HG03196 (cell line): ENCODE results near the gene ANKS3.

Experiments
- ATAC-seq: cut with Tn5 transposase; IDR thresholded peaks from one replicate; pipeline ENCODE4 v1.9.1; 2021; ENCODE audit not compliant: unreplicated experiment

ANKS3 gene

GRCh38 chr16:4728676-4729075 lies 5.4 kb downstream of the ANKS3 start:
- no peak for ATAC-seq

GRCh38 chr16:4726616-4727015 lies 7.5 kb downstream of the ANKS3 start:
- ATAC-seq, result no peak

DNA sequence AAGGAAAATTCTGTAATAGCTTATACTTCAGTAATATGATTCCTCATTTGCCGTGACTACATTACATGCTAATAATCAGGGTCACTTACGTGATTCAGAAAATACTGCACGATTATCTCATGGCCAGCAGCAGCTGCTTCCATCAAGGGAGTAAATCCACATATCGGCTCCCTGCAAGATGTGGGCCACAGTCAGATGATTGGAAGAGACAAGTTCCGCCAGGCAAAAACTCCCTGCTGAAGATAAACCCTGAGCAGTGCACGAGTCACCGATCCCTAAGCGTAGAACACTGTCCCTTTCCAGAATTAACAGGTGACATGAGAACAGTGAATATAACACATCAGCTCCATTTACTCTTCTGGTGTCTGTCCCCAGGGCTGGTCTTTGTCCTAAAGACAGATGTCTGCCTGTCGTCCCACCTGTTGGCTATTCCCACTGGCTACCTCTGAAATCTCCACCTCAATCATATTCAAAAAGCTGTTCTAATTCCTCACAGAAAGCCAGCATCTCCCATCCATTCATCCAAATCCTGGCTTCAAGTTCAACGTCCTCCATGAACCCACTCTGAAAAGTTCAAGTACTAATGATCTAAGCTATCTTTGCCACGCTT lies 9.3 kb downstream of the ANKS3 start:
- ATAC-seq, result no peak

GRCh38 chr16:4723071-4723767 lies 10.9 kb downstream of the ANKS3 start:
- no peak for ATAC-seq

DNA sequence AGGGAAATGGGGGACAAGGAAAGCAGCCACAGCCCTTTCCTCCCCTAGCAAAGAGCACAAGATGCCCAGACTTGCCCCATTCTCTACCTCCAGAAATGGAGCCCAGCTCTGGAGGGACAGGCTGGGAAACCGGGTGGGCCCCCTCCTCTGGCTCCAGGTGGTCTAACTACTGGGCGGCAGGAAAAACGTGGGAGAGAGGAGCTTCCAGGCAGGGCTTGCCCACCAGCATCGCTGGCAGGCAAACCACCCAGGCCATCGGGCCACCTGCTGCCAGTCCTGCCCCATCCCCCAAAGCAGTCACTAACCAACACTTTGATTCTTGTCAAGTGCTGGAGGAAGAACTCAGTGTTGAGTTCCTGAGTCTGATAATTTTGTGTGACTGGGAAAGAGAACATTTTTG lies 15.6 kb downstream of the ANKS3 start:
- ATAC-seq, result no peak

DNA sequence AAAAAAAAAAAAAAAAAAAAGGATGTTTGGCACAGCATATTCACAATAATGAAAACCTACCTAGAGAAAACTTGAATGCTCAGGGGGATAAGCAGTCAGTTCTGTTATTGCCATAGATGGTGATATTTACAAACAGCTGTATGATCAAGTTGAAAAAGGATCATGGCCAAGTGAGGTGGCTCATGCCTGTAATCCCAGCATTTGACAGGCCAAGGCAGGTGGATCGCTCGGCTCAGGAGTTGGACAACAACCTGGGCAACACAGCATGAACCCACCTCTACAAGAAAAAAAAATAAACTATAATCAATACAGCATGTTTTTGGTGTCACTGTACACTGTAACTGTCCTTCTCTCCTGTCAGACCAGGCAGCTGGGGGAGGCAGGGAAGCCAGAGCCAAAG lies 19.1 kb downstream of the ANKS3 start:
- no peak for ATAC-seq

DNA sequence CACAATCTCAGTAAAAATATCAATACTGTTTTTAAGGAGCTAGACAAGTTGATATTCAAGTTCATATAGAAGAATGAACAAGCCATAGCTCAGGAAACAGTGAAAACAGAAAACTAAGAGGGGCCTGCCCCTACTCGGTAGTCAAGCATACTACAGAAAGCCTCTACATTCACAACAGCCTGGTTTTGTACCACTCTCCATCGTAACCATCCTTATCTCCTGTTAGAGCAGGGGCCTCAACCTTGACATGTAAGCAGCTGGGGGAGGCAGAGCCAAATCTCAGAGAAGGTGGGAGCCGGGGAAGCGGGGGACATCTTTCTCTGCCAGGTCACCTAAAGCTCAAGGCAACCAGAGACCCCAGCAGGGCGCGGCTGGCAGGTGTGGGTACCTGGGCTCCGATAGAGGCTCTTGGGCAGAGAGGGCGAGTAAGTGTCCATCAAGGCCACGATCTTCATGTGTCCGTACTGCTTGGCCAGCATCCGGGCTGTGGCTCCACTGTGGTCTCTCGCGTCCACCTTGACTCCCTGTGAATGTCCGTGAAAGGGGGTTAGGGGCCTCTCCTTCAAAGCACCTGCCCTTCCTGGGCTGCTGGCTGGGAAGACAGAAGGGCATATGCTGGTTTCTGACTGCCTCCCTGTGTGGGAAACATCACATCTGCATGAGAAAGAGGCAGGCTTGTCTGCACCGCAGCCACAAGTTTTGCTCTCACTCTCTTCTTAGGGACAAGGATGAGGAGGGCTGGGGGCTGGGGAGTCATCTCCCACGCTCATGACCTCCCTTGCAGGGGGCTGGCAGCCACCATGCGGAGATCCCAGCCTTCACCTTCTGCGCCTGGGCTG lies 20.2 kb downstream of the ANKS3 start:
- ATAC-seq, result no peak

GRCh38 chr16:4709481-4709880 lies 24.6 kb downstream of the ANKS3 start:
- ATAC-seq, result no peak

DNA sequence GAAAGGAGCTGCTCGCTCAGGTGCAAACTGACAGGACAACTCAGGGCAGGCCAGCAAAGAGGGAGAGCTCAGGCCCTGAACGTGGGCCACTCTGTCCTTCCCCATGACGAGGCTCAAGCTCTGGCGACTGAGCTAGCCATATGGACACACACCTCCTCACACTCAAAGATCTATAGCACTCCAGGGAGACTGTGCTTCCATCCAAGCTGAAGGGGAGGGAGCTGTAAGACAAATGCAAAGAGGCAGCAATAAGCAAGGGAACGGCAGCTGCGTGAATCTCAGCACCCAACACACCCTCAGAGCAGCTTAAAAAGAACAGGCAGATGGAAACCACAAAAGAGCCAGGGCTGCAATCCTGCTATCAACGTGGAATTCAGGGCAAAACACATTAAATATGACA lies 27.2 kb downstream of the ANKS3 start:
- ATAC-seq, result no peak

GRCh38 chr16:4704913-4705312 lies 29.2 kb downstream of the ANKS3 start:
- ATAC-seq, result no peak

DNA sequence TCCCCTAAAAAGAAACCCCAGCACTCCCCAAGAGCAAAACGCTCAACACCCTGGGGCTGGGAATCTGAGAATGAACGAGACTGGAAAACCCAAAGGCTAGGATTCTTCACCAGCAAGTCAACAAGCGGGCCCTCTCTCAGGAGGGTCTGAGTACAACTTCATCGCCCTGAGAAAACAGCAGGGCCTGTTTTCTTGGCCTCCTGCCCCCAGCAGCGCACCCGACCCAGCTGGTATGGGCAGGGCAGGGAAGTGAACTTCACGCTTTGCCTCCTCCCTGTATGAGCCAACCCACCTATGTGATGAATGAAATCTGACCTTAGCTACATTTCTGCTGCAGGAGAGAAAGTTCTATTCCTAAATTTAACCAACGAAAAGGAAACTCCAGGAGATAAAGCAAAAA lies 29.6 kb downstream of the ANKS3 start:
- no peak for ATAC-seq

DNA sequence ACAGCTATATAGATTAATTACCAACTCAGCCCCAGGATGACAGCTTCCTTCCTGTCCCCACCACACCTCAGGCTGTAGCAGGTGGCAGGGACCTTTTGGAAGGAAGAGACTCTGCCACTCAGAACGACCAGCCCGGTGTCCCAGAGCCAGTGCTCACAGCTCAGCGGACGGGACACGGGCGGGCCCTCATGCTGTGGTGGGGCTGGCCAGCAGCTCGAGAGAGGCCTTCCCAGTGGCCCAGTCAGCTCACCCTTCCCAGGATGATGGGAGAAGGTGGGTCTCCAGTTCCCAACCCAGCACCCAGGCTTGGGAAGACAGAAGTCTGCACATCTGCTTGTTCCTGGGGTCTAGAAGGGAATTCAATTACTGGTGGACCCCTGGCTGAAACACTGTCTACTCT lies 30.2 kb downstream of the ANKS3 start:
- no peak for ATAC-seq

GRCh38 chr16:4702466-4702808 lies 31.6 kb downstream of the ANKS3 start:
- no peak for ATAC-seq

- no peak for ATAC-seq
Observed at GRCh38 chr16:4701791-4702465, 32.1 kb downstream of the ANKS3 start.

- ATAC-seq, result no peak
Observed at GRCh38 chr16:4700997-4701743, 32.9 kb downstream of the ANKS3 start.

- ATAC-seq, result no peak
Observed at GRCh38 chr16:4700380-4700996, 33.6 kb downstream of the ANKS3 start.

DNA sequence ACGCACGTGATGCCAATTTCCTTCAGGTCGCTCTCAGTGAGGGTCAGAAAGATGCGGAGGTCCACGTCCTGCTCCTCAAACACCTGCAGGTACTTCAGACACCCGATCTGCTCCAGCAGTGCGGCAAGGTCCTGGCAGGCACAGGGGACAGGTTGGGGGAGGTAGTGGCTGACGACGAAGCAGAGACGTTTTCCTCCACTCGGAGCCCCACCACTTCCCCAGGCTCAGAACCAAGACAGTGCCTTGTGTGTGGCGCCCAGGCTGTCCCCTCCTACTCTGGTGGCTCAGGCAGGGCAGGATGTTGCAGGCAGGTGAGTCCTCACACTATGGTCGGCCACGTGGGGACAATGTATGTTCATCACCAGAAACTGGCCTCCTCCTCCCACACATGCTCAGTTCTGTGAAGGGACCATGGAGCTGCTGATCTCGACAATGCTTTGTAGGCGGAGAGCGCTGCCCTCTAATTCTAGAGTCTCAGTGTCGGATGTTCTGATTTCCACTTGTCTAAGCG lies 35.0 kb downstream of the ANKS3 start:
- ATAC-seq, result no peak

GRCh38 chr16:4698321-4699045 lies 35.6 kb downstream of the ANKS3 start:
- no peak for ATAC-seq

- no peak for ATAC-seq
Observed at GRCh38 chr16:4697848-4698291, 36.2 kb downstream of the ANKS3 start.
